ENCODE measurements around the gene INPP1.

- TF ChIP-seq CTCF (conservative IDR thresholded peaks at IDR 0.05) (no peak), ZFX (IDR thresholded peaks at IDR 0.05) (no peak)
Measured at GRCh38 chr2:190304404-190304803, 39.0 kb upstream of the INPP1 start.

Measured in C4-2B (cell line).